OCI-M2 (cell line): ENCODE data around the gene KBTBD13.

ENCODE experiments used
- DNase-seq: peaks from one replicate; lab custom pipeline; 2025; ENCODE audit not compliant: unreplicated experiment; lab: John Stamatoyannopoulos, UW

KBTBD13 gene

GRCh38 chr15:65105038-65105437 is 28.5 kb downstream of the KBTBD13 start:
- no peak for DNase-seq

GRCh38 chr15:65106011-65106590 is 29.6 kb downstream of the KBTBD13 start:
- no peak for DNase-seq

GRCh38 chr15:65110676-65111292 is 34.2 kb downstream of the KBTBD13 start:
- DNase-seq: no peak

DNA sequence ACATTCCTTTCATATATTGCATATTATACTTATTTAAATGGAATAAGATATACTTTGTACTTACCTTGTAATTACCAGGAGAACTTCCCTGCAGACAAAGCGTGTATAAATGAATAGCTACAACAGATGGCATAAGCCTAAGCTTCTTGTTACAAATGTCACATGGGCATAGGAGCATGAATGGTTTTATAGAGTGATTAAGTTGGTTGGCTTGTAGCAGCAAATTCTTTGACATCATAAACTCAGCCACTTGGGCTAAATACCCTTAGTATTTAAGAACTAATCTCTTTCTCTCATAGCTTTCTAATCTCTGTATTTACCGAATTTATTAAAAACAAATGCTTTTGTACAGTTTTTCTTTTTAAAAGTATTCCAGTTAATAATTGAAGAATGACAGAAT is 38.5 kb downstream of the KBTBD13 start, which contains the start of gene UBAP1L:
Gene UBAP1L (minus strand): TSS at position 115 of the 400 bp plus-strand sequence. CDS start 8,985 bp downstream, outside the sequence.
- no peak for DNase-seq

- DNase-seq: no peak
Observed at GRCh38 chr15:65115542-65115941, 39.0 kb downstream of the KBTBD13 start.
